Gastroesophageal sphincter (tissue), 3 donors: ENCODE results near the gene KCNK17.

Experiments
- CTCF ChIP-seq, 4 experiments: fragments of 200-600 bp in 2 of 4; fragments of 450-650 bp in 2 of 4; sonication (generic) in 1 of 4; IDR thresholded peaks; one replicate each; pipeline ENCODE4 v1.5.1; 2017 to 2019; ENCODE audit warnings: antibody characterized with exemption in 4 of 4, mild to moderate bottlenecking in 2 of 4, moderate library complexity in 2 of 4
- EP300 ChIP-seq: sonication (generic); formaldehyde crosslinking; IDR thresholded peaks from one replicate; pipeline ENCODE4 v1.6.1; 2017; ENCODE audit warnings: antibody characterized with exemption, mild to moderate bottlenecking
- POLR2A ChIP-seq, 2 donors: fragments of 450-650 bp; IDR thresholded peaks; one replicate each; pipeline ENCODE4 v1.6.1; 2017; ENCODE audit warnings: antibody characterized with exemption in 2 of 2, mild to moderate bottlenecking in 2 of 2, moderate library complexity in 1 of 2
- POLR2AphosphoS5 ChIP-seq: sonication (generic); formaldehyde crosslinking; IDR thresholded peaks from one replicate; pipeline ENCODE4 v1.6.1; 2017; ENCODE audit warnings: antibody characterized with exemption

- TF ChIP-seq CTCF (IDR thresholded peaks at IDR 0.05): no peak
- no peak for TF ChIP-seq POLR2AphosphoS5
- no peak for TF ChIP-seq POLR2A (IDR thresholded peaks at IDR 0.05)
- TF ChIP-seq EP300: no peak
Measured at GRCh38 chr6:39357998-39358686, 43.9 kb upstream of the KCNK17 start.
